Right lobe of liver (tissue), 4 donors: ENCODE measurements around the gene DMWD.

ENCODE experiments used
- CTCF ChIP-seq, 4 donors: fragments of 200-600 bp in 3 of 4; fragments of 450-650 bp in 1 of 4; IDR thresholded peaks; one replicate each; pipeline versions ENCODE4 v1.5.1 to v1.8.0; 2016 to 2022; ENCODE audit warnings: antibody characterized with exemption in 4 of 4, mild to moderate bottlenecking in 2 of 4
- POLR2A ChIP-seq: fragments of 450-650 bp; IDR thresholded peaks from one replicate; pipeline ENCODE4 v1.6.1; 2017; ENCODE audit warnings: antibody characterized with exemption, mild to moderate bottlenecking
- donor health status: DM: no; HTN: no; CAD: no.
- donor health status: DM: no; HTN: no; CAD: no.
- donor health status: DM: no; HTN: yes; CAD: no.

DNA sequence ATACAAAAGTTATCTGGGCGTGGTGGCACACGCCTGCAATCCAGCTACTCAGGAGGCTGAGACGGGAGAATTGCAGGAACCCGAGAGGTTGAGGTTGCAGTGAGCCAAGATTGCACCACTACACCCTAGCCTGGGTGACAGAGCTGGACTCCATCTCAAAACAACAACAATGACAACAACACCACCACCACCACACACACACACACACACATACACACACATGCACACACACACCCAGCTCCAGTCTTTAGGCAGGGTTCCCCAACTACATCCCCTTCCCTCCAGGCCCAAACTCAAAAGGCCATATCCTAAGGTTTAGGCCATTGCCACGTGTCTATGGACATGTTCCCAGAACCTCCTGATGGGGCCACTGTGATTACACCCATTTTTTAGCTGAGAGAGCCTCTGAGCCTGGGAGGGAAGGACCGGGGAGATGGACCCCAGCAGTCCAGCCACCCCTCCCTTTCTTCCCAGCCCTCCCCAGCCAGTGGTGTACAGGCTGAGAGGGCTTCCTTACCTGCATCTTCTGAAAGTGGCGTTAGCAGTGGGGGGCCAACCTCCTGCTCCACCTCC lies 9.0 kb upstream of the DMWD start:
- TF ChIP-seq CTCF (IDR thresholded peaks at IDR 0.05) (no peak), POLR2A (no peak)
